K562 (cell line): Measurements from ENCODE around the gene MAU2. TPM values are rescaled to one million over a fixed set of nuclear protein-coding genes. Genes with fewer than 3 reads are reported as not detected.
A peak's percentile ranks its signal among the peaks of the same experiment; 100 is the strongest.

Source experiments
- CBX1 ChIP-seq: sonication (generic); IDR thresholded peaks from 2 replicates; pipeline ENCODE4 v1.6.1; 2016; ENCODE audit warnings: antibody characterized with exemption, low read depth, mild to moderate bottlenecking
- CC2D1A ChIP-seq: fragments of 450-650 bp; IDR thresholded peaks from 2 replicates; pipeline ENCODE4 v1.6.1; 2017; ENCODE audit warnings: mild to moderate bottlenecking
- CREM ChIP-seq: IDR thresholded peaks from 2 replicates; pipeline ENCODE4 v1.6.1; 2014; ENCODE audit warnings: antibody characterized with exemption, low read depth
- CXXC5 ChIP-seq: fragments of 250-450 bp; sonication (Bioruptor Pico); IDR thresholded peaks from 2 replicates; pipeline ENCODE4 v1.8.0; 2022; ENCODE audit warnings: inconsistent platforms, mild to moderate bottlenecking, moderate library complexity
- ETV5 ChIP-seq: sonication (generic); formaldehyde crosslinking; IDR thresholded peaks from 2 replicates; pipeline ENCODE4 v1.4.0; 2020; ENCODE audit warnings: low read depth, mild to moderate bottlenecking, missing genetic modification reagents
- FOXK2 ChIP-seq, 2 experiments: fragments of 450-650 bp; IDR thresholded peaks in 1 of 2; conservative IDR thresholded peaks in 1 of 2; 2 replicates each; pipeline ENCODE4 v1.6.1; 2016; ENCODE audit warnings: low read depth in 2 of 2, mild to moderate bottlenecking in 1 of 2
- HCFC1 ChIP-seq: IDR thresholded peaks from 2 replicates; pipeline ENCODE4 v1.6.1; 2012; ENCODE audit warnings: low read depth, low read length, improper control_type of control experiment
- HDAC8 ChIP-seq: fragments of 450-650 bp; IDR thresholded peaks from 2 replicates; pipeline ENCODE4 v1.6.1; 2016; ENCODE audit warnings: mild to moderate bottlenecking, missing genetic modification characterization, moderate library complexity, missing compliant biosample characterization
- HOMEZ ChIP-seq: fragments of 250-450 bp; sonication (Bioruptor Pico); IDR thresholded peaks from 2 replicates; pipeline ENCODE4 v1.4.0; 2020; ENCODE audit warnings: mild to moderate bottlenecking, moderate library complexity
- JUN ChIP-seq, 2 experiments: sonication (generic) in 1 of 2; formaldehyde crosslinking in 1 of 2; IDR thresholded peaks; 2 replicates each; pipeline versions ENCODE4 v1.6.1 to v1.8.0; 2012 to 2022; ENCODE audit warnings: borderline replicate concordance in 2 of 2, mild to moderate bottlenecking in 2 of 2, improper control_type of control experiment in 1 of 2, low read depth in 1 of 2, low read length in 1 of 2, missing genetic modification reagents in 1 of 2
- MEF2D ChIP-seq: conservative IDR thresholded peaks from 2 replicates; pipeline ENCODE4 v1.6.1; 2016; ENCODE audit warnings: low read depth, missing genetic modification characterization, missing compliant biosample characterization
- PRDM10 ChIP-seq: fragments of 450-650 bp; IDR thresholded peaks from 2 replicates; pipeline ENCODE4 v1.6.1; 2018; ENCODE audit not compliant: partially characterized antibody
- PRMT5 ChIP-seq: sonication (generic); formaldehyde crosslinking; IDR thresholded peaks from 2 replicates; pipeline ENCODE4 v1.5.0; 2020; ENCODE audit warnings: missing genetic modification reagents
- STAG1 ChIP-seq: sonication (generic); formaldehyde crosslinking; IDR thresholded peaks from 2 replicates; pipeline ENCODE4 v1.5.0; 2020; ENCODE audit warnings: missing genetic modification reagents, borderline replicate concordance
- STAT5B ChIP-seq: fragments of 250-450 bp; sonication (Bioruptor Pico); IDR thresholded peaks from 2 replicates; pipeline ENCODE4 v1.8.0; 2021; ENCODE audit warnings: mild to moderate bottlenecking, inconsistent platforms
- TAF7 ChIP-seq: fragments of 450-650 bp; IDR thresholded peaks from 2 replicates; pipeline ENCODE4 v1.6.1; 2016; ENCODE audit warnings: missing genetic modification characterization, missing compliant biosample characterization
- TEAD2 ChIP-seq: fragments of 450-650 bp; IDR thresholded peaks from 2 replicates; pipeline ENCODE4 v1.6.1; 2016; ENCODE audit warnings: missing genetic modification characterization, control low read depth, missing compliant biosample characterization
- THRB ChIP-seq: fragments of 450-650 bp; formaldehyde crosslinking; conservative IDR thresholded peaks from 2 replicates; pipeline ENCODE4 v1.4.0; 2022; ENCODE audit warnings: mild to moderate bottlenecking, missing genetic modification characterization
- polyA plus RNA-seq, 8 experiments: library from polyadenylated mRNA; depleted of rRNA in 4 of 8; stranded (reverse) in 5 of 8; unstranded in 3 of 8; fragments of >200 nt; fragmentation: Nextera tagmentation in 2 of 8; fragmentation: Illumina TruSeq in 1 of 8; extraction: Ambion mirVana in 2 of 8; extraction: Trizol in 1 of 8; gene quantifications; 2 replicates each; pipeline versions ENCODE4 v1.2.1 to v1.2.3, GENCODE V29; 2011 to 2014; ENCODE audit warnings: inconsistent platforms in 1 of 8, missing spikeins in 1 of 8
- total RNA-seq, 7 experiments: library from RNA; depleted of rRNA in 6 of 7; stranded (reverse); fragments of >200 nt in 6 of 7; fragmentation: Illumina TruSeq in 2 of 7; extraction: Trizol in 2 of 7; gene quantifications; 2 replicates each; pipeline versions ENCODE4 v1.2.1 to v1.2.3, GENCODE V29; 2011 to 2021; ENCODE audit warnings: low replicate concordance in 1 of 7

Gene MAU2
- total and polyA plus RNA-seq, 9 of the 15 experiments (the other 6 are each of a cell fraction or from before 2014, with no cell fraction given) = 1.2 to 48.1 (median 19.4) TPM

- TF ChIP-seq STAG1 (CRISPR knock-in tag) (peak; percentile 78; the same call in 1 of the 2 replicates), STAT5B (CRISPR knock-in tag) (no peak), THRB (CRISPR knock-in tag) (no peak), HOMEZ (no peak), CBX1 (peak; percentile 77; the same call in 1 of the 2 replicates), MEF2D (tag) (0 out of 2 replicates have a peak, but pooled peaks have one; percentile 32), TAF7 (tag) (peak; percentile 30; the same call in 1 of the 2 replicates), HDAC8 (tag) (0 out of 2 replicates have a peak, but pooled peaks have one; percentile 67), CREM (peak; percentile 54), TEAD2 (tag) (peak; percentile 47; the same call in 1 of the 2 replicates), JUN (IDR thresholded peaks at IDR 0.05; ENCODE audit: borderline replicate concordance, low read depth, low read length) (peak; percentile 8; the same call in 1 of the 2 replicates), JUN (CRISPR knock-in tag; IDR thresholded peaks at IDR 0.05; ENCODE audit: borderline replicate concordance) (no peak), ETV5 (CRISPR knock-in tag) (peak; percentile 81; the same call in 1 of the 2 replicates), CXXC5 (CRISPR knock-in tag) (peak; percentile 59; the same call in 1 of the 2 replicates), CC2D1A (peak; percentile 80; the same call in 1 of the 2 replicates), PRMT5 (CRISPR knock-in tag) (no peak), PRDM10 (peak; percentile 91), HCFC1 (peak; percentile 49), FOXK2 (conservative IDR thresholded peaks at IDR 0.05 in 1 of 2, IDR thresholded peaks at IDR 0.05 in 1 of 2; ENCODE audit: low read depth in 2 of 2) (peak; percentile 54 to 59; a peak in 2 of 4 replicates)
Observed at GRCh38 chr19:19366434-19367396, 46.1 kb downstream of the MAU2 start (continued).
